NCI-H446 (cell line): ENCODE data around the gene ALDH9A1.

Experiments
- DNase-seq, 2 experiments: peaks; one replicate each; lab custom pipeline; 2025; lab: John Stamatoyannopoulos, UW

Gene ALDH9A1

GRCh38 chr1:165623624-165624023, 74.7 kb downstream of the ALDH9A1 start:
- no peak for DNase-seq

GRCh38 chr1:165619647-165620151, 78.7 kb downstream of the ALDH9A1 start:
- DNase-seq: no peak

GRCh38 chr1:165616987-165617546, 81.3 kb downstream of the ALDH9A1 start:
- no peak for DNase-seq

DNA sequence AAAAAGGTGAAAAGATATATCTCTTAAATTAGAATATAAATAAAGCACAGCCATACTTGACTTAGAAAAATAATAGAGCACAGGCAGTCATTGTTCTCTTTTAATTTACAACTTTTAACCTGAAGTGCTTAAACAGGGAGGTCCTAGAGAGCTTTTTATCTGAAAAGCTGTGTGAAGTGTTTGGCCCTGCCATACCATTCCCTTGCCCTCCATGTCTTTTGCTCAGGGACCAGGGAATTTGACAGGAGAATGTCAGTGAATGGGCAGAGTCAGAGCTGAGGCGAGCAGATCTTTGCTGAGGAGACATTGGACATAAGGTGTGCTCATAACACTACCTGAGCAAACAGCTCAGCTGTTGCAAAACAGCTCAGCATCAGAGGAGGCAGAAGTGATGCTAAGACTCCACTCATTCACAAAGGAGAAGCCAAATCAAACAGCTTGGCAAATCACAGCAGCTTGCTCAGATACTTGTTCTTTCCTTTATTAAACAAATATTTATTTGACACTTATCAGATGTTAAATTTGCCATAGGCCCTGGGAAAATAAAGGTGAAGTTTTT, 82.2 kb downstream of the ALDH9A1 start:
- no peak for DNase-seq
